GM19328 (cell line): ENCODE results near the gene PDE11A.

Experiments
- ATAC-seq: cut with Tn5 transposase; IDR thresholded peaks from one replicate; pipeline ENCODE4 v1.9.1; 2021; ENCODE audit warnings: mild to moderate bottlenecking, moderate library complexity; ENCODE audit not compliant: unreplicated experiment

PDE11A gene

GRCh38 chr2:177705511-177706173 lies 366.9 kb downstream of the PDE11A start:
- no peak for ATAC-seq

GRCh38 chr2:177703159-177703558 lies 369.4 kb downstream of the PDE11A start:
- ATAC-seq: no peak

GRCh38 chr2:177698281-177698680 lies 374.3 kb downstream of the PDE11A start:
- no peak for ATAC-seq

- ATAC-seq: no peak
Measured at GRCh38 chr2:177694348-177694747, 378.2 kb downstream of the PDE11A start.

- no peak for ATAC-seq
Measured at GRCh38 chr2:177693658-177694339, 378.8 kb downstream of the PDE11A start.

- ATAC-seq: no peak
Measured at GRCh38 chr2:177692783-177693269, 379.8 kb downstream of the PDE11A start.

GRCh38 chr2:177692042-177692782 lies 380.4 kb downstream of the PDE11A start:
- ATAC-seq: no peak

- no peak for ATAC-seq
Measured at GRCh38 chr2:177691177-177691576, 381.4 kb downstream of the PDE11A start.

GRCh38 chr2:177689623-177690022 lies 383.0 kb downstream of the PDE11A start:
- ATAC-seq: no peak

GRCh38 chr2:177688844-177689243 lies 383.7 kb downstream of the PDE11A start:
- no peak for ATAC-seq

- no peak for ATAC-seq
Measured at GRCh38 chr2:177683661-177684069, 388.9 kb downstream of the PDE11A start.

- ATAC-seq: no peak
Measured at GRCh38 chr2:177682836-177683660, 389.5 kb downstream of the PDE11A start.

- no peak for ATAC-seq
Measured at GRCh38 chr2:177682006-177682405, 390.6 kb downstream of the PDE11A start.

- no peak for ATAC-seq
Measured at GRCh38 chr2:177680866-177681712, 391.5 kb downstream of the PDE11A start.

- ATAC-seq: no peak
Measured at GRCh38 chr2:177679611-177680605, 392.7 kb downstream of the PDE11A start.

- no peak for ATAC-seq
Measured at GRCh38 chr2:177678939-177679338, 393.6 kb downstream of the PDE11A start.

- ATAC-seq: no peak
Measured at GRCh38 chr2:177676636-177677035, 395.9 kb downstream of the PDE11A start.

GRCh38 chr2:177675825-177676224 lies 396.8 kb downstream of the PDE11A start:
- no peak for ATAC-seq

- ATAC-seq: no peak
Measured at GRCh38 chr2:177675350-177675821, 397.2 kb downstream of the PDE11A start.
